ENCODE measurements around the gene LRCH3. TPM values are rescaled to one million over a fixed set of nuclear protein-coding genes. Genes with fewer than 3 reads are reported as not detected.
A peak's percentile ranks its signal among the peaks of the same experiment; 100 is the strongest.

The LRCH3 gene
- total RNA-seq, 1 donor from 2014 or later, result 96.1 TPM

- no peaks in the 10 kb centered on the region for H3K9me3 Mint-ChIP-seq
- no peak for ATAC-seq (ENCODE audit: low read depth)
These were observed 18.4 kb downstream of the LRCH3 start for GRCh38 chr3:197809356-197810020.

GRCh38 chr3:197810901-197811300, 19.8 kb downstream of the LRCH3 start:
- ChIA-PET POLR2A (interaction anchor here (0.8 kb wide), 1 partner anchor 20 kb away, joined by 3 read pairs; the partner anchor contains the start of gene LRCH3), CTCF (no interaction called here)
- Mint-ChIP-seq H3K4me3 (no peak overlapping the region), H3K27me3 (no peaks in the 10 kb centered on the region), H3K9me3 (no peaks in the 10 kb centered on the region), H3K27ac (no peak overlapping the region), H3K4me1 (peaks cover 38% of the 10 kb centered on the region), H3K36me3 (ENCODE audit: low read depth) (peaks cover 20% of the 10 kb centered on the region)
- no peak for ATAC-seq (ENCODE audit: low read depth)
- no peak for DNase-seq
- no peak for TF ChIP-seq CTCF (IDR thresholded peaks at IDR 0.05)
- intact Hi-C loops (cut with micrococcal nuclease), result no loop called here

More at GRCh38 chr3:197809356-197810020, 18.4 kb downstream of the LRCH3 start:
- ChIA-PET CTCF (interaction anchor here (0.9 kb wide), 1 partner anchor 61 kb away, joined by 3 read pairs; no protein-coding TSS in a partner anchor), POLR2A (interaction anchor here (0.6 to 0.7 kb wide), 4 partner anchors 50 to 1489 kb away, joined by 3 to 4 read pairs (median 4); no protein-coding TSS in a partner anchor)
- H3K4me1 Mint-ChIP-seq, result peaks cover 39% of the 10 kb centered on the region
- H3K27ac Mint-ChIP-seq, result peak overlapping the region; percentile 55
- no peaks in the 10 kb centered on the region for H3K27me3 Mint-ChIP-seq
- peaks cover 22% of the 10 kb centered on the region for H3K36me3 Mint-ChIP-seq (ENCODE audit: low read depth)
- intact Hi-C loops (cut with micrococcal nuclease), result no loop called here
- H3K4me3 Mint-ChIP-seq, result no peak overlapping the region
- DNase-seq, result no peak
- no peak for TF ChIP-seq CTCF (IDR thresholded peaks at IDR 0.05)

GRCh38 chr3:197811343-197811742, 20.3 kb downstream of the LRCH3 start:
- ChIA-PET CTCF (no interaction called here), POLR2A (no interaction called here)
- no peak overlapping the region for H3K27ac Mint-ChIP-seq
- no peak for ATAC-seq (ENCODE audit: low read depth)
- peaks cover 38% of the 10 kb centered on the region for H3K4me1 Mint-ChIP-seq
- no peak overlapping the region for H3K4me3 Mint-ChIP-seq
- intact Hi-C loops (cut with micrococcal nuclease), result no loop called here
- DNase-seq, result no peak
- H3K27me3 Mint-ChIP-seq, result no peaks in the 10 kb centered on the region
- TF ChIP-seq CTCF (IDR thresholded peaks at IDR 0.05), result no peak
- no peaks in the 10 kb centered on the region for H3K9me3 Mint-ChIP-seq
- H3K36me3 Mint-ChIP-seq (ENCODE audit: low read depth), result peaks cover 23% of the 10 kb centered on the region

- peaks cover 24% of the 10 kb centered on the region for H3K36me3 Mint-ChIP-seq (ENCODE audit: low read depth)
- H3K27ac Mint-ChIP-seq, result no peak overlapping the region
- no peak for DNase-seq
- CTCF ChIA-PET, result interaction anchor here (0.6 kb wide), 1 partner anchor 839 kb away, joined by 3 read pairs; no protein-coding TSS in a partner anchor
- intact Hi-C loops (cut with micrococcal nuclease), result no loop called here
- TF ChIP-seq CTCF (IDR thresholded peaks at IDR 0.05), result no peak
- H3K4me3 Mint-ChIP-seq, result no peak overlapping the region
- POLR2A ChIA-PET, result no interaction called here
- no peaks in the 10 kb centered on the region for H3K27me3 Mint-ChIP-seq
- H3K4me1 Mint-ChIP-seq, result peaks cover 21% of the 10 kb centered on the region
- ATAC-seq (ENCODE audit: low read depth), result no peak
- H3K9me3 Mint-ChIP-seq, result no peaks in the 10 kb centered on the region
These were observed 23.3 kb downstream of the LRCH3 start for GRCh38 chr3:197814372-197814771.

- intact Hi-C loops (cut with micrococcal nuclease), result loop anchor here (2.0 kb wide), 1 partner anchor 14 kb away; no protein-coding TSS in a partner anchor
- H3K36me3 Mint-ChIP-seq (ENCODE audit: low read depth), result peaks cover 53% of the 10 kb centered on the region
- ATAC-seq (ENCODE audit: low read depth), result no peak
- ChIA-PET POLR2A (no interaction called here), CTCF (no interaction called here)
- no peaks in the 10 kb centered on the region for H3K4me1 Mint-ChIP-seq
- peak overlapping the region; percentile 30 for H3K27ac Mint-ChIP-seq
- TF ChIP-seq CTCF (IDR thresholded peaks at IDR 0.05), result no peak
- no peak overlapping the region for H3K4me3 Mint-ChIP-seq
- no peak for DNase-seq
- no peaks in the 10 kb centered on the region for H3K9me3 Mint-ChIP-seq
- no peaks in the 10 kb centered on the region for H3K27me3 Mint-ChIP-seq
These were observed 29.7 kb downstream of the LRCH3 start for GRCh38 chr3:197820550-197821335.

Measured in activated B cell treated with CpG ODN at 0.5 μM for 24 hours (primary cell).